ENCODE measurements around the gene THUMPD3. TPM values are rescaled to one million over a fixed set of nuclear protein-coding genes. Genes with fewer than 3 reads are reported as not detected.
A peak's percentile ranks its signal among the peaks of the same experiment; 100 is the strongest.

Gene THUMPD3
- polyA plus RNA-seq, 3 donors, result 10.2 to 13.1 (median 11.5) TPM

DNA sequence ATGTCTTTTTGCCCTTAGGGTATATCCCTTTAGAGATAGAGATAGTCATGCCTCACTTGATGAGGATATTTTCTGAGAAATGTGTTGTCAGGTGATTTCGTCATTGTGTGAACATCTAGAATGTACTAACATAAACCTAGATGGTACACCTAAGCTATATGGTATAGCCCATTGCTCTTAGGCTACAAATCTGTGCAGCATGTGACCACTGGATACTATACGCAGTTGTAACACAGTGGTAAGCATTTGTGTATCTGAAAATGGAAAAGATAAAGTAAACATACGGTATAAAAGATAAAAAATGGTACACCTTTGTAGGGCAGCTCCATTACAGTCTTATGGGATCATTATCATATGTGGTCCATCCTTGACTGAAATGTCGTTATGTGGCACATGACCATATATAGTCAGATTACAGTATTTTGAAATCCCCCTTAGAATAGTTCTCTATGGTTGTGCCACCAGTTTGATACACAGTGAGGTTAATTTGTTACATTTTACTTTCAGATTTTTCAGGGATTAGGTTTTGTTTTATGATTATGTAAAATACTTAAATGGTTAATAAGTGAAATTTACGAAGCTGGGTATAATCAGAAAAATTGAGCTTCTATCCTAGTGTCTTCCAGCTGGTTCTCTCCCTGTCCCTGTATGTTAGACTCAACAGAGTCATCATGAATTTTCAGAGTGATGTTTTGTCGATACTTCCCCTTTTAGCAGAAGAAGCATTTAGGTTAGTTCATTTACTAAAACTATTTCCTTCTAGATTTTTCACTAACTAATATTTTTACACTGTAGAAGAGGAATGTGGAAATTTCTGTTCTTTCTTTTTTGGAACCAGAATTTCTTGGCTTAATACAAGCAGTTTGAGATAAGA is 47.4 kb downstream of the THUMPD3 start:
- H3K4me1 Mint-ChIP-seq, result peaks cover 40% of the 10 kb centered on the region
- TF ChIP-seq, protein P1, sequence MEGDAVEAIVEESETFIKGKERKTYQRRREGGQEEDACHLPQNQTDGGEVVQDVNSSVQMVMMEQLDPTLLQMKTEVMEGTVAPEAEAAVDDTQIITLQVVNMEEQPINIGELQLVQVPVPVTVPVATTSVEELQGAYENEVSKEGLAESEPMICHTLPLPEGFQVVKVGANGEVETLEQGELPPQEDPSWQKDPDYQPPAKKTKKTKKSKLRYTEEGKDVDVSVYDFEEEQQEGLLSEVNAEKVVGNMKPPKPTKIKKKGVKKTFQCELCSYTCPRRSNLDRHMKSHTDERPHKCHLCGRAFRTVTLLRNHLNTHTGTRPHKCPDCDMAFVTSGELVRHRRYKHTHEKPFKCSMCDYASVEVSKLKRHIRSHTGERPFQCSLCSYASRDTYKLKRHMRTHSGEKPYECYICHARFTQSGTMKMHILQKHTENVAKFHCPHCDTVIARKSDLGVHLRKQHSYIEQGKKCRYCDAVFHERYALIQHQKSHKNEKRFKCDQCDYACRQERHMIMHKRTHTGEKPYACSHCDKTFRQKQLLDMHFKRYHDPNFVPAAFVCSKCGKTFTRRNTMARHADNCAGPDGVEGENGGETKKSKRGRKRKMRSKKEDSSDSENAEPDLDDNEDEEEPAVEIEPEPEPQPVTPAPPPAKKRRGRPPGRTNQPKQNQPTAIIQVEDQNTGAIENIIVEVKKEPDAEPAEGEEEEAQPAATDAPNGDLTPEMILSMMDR (IDR thresholded peaks at IDR 0.05), result no peak
- H3K4me2 ChIP-seq (replicated peaks; ENCODE audit: extremely low read depth, low read length, poor library complexity, severe bottlenecking), result peak overlapping the region; percentile 10

DNA sequence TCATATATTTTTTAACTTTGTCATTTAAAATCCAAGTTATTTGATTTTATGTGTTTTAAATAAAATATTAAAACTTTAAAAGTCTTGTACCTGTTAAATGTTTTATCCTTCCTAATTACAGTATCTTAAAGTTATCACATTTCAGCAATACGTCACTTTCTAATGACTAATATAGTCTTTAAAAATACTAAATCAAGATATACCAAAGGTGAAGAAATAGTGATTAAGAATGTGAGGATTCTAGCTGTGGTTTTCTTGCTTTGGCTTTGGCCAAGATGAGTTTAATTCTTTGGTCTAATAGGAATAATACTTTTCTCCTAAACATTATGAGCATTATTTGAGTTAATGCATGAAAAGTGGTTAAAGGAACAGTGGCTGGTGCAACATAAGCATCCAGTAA is 48.4 kb downstream of the THUMPD3 start:
- intact Hi-C loops (cut with micrococcal nuclease), result no loop called here

More for the DNA sequence above, 47.4 kb downstream of the THUMPD3 start:
- Mint-ChIP-seq H3K27ac (peak overlapping the region; percentile 77 to 94 (median 86)), H3K4me3 (no peak overlapping the region), H3K36me3 (peaks cover 2 to 3% of the 10 kb centered on the region in 2 donors), H3K27me3 (ENCODE audit: low read depth in 3 of 3) (peaks cover 0 to 2% (median 0%) of the 10 kb centered on the region in 3 donors), H3K9me3 (no peaks in the 10 kb centered on the region)
- Histone ChIP-seq H3K27ac (ENCODE audit: low read depth in 1 of 2, low read length in 2 of 2) (peak overlapping the region; percentile 57 to 76), H3K36me3 (replicated peaks in 1 of 2; ENCODE audit: control insufficient read depth in 1 of 2, insufficient read depth in 2 of 2, low read length in 2 of 2) (no peaks in the 10 kb centered on the region), H3K9me3 (replicated peaks in 1 of 2; ENCODE audit: control insufficient read depth in 1 of 2, insufficient read depth in 1 of 2, low read length in 2 of 2) (no peaks in the 10 kb centered on the region), H3K9ac (ENCODE audit: insufficient read depth, low read length, poor library complexity, severe bottlenecking) (no peak overlapping the region), H3K4me1 (ENCODE audit: control insufficient read depth in 1 of 2, insufficient read depth in 2 of 2, low read length in 2 of 2) (peaks cover 18 to 24% of the 10 kb centered on the region in 2 donors), H4K20me1 (ENCODE audit: insufficient read depth, low read length) (peaks cover 93% of the 10 kb centered on the region), H3K79me2 (ENCODE audit: insufficient read depth, low read length) (peaks cover 98% of the 10 kb centered on the region), H2AFZ (ENCODE audit: insufficient read depth, low read depth, low read length, poor library complexity, severe bottlenecking) (no peak overlapping the region), H3K4me3 (replicated peaks in 1 of 3; ENCODE audit: low read depth in 2 of 3, low read length in 3 of 3) (no peak overlapping the region), H3K27me3 (ENCODE audit: control insufficient read depth in 2 of 2, insufficient read depth in 2 of 2, low read length in 2 of 2) (no peaks in the 10 kb centered on the region)
- 50% methylated on average over 2 of the region's 6 CpGs for WGBS (ENCODE audit: insufficient coverage)
- intact Hi-C loops (cut with micrococcal nuclease), result no loop called here
- peak; percentile 35 to 68 (median 60) for DNase-seq

More for the DNA sequence above, 48.4 kb downstream of the THUMPD3 start:
- Mint-ChIP-seq H3K27me3 (ENCODE audit: low read depth in 3 of 3) (peaks cover 0 to 2% (median 0%) of the 10 kb centered on the region in 3 donors), H3K4me1 (peaks cover 44% of the 10 kb centered on the region), H3K9me3 (no peaks in the 10 kb centered on the region), H3K27ac (no peak overlapping the region), H3K4me3 (no peak overlapping the region), H3K36me3 (peaks cover 5 to 7% of the 10 kb centered on the region in 2 donors)
- H3K9me3 ChIP-seq (replicated peaks in 1 of 2; ENCODE audit: control insufficient read depth in 1 of 2, insufficient read depth in 1 of 2, low read length in 2 of 2), result no peaks in the 10 kb centered on the region
- H3K36me3 ChIP-seq (replicated peaks in 1 of 2; ENCODE audit: control insufficient read depth in 1 of 2, insufficient read depth in 2 of 2, low read length in 2 of 2), result peaks cover 0 to 7% of the 10 kb centered on the region in 2 donors
- WGBS (ENCODE audit: insufficient coverage), result no CpG with 5 or more reads among the region's 1 CpG
- peak overlapping the region; percentile 57 to 76 for H3K27ac ChIP-seq (ENCODE audit: low read depth in 1 of 2, low read length in 2 of 2)
- no peak overlapping the region for H3K4me3 ChIP-seq (replicated peaks in 1 of 3; ENCODE audit: low read depth in 2 of 3, low read length in 3 of 3)
- TF ChIP-seq, protein P1 (IDR thresholded peaks at IDR 0.05), result no peak
- no peak overlapping the region for H3K4me2 ChIP-seq (replicated peaks; ENCODE audit: extremely low read depth, low read length, poor library complexity, severe bottlenecking)
- H3K9ac ChIP-seq (ENCODE audit: insufficient read depth, low read length, poor library complexity, severe bottlenecking), result no peak overlapping the region
- H3K27me3 ChIP-seq (ENCODE audit: control insufficient read depth in 2 of 2, insufficient read depth in 2 of 2, low read length in 2 of 2), result no peaks in the 10 kb centered on the region
- DNase-seq, result no peak
- H4K20me1 ChIP-seq (ENCODE audit: insufficient read depth, low read length), result peaks cover 93% of the 10 kb centered on the region
- no peak overlapping the region for H2AFZ ChIP-seq (ENCODE audit: insufficient read depth, low read depth, low read length, poor library complexity, severe bottlenecking)
- peaks cover 98% of the 10 kb centered on the region for H3K79me2 ChIP-seq (ENCODE audit: insufficient read depth, low read length)
- H3K4me1 ChIP-seq (ENCODE audit: control insufficient read depth in 1 of 2, insufficient read depth in 2 of 2, low read length in 2 of 2), result peaks cover 22 to 31% of the 10 kb centered on the region in 2 donors
